CD4-positive, alpha-beta T cell treated with Interleukin-15 for 4 hours (primary cell): Measurements from ENCODE around the gene UNC5C.
A peak's percentile ranks its signal among the peaks of the same experiment; 100 is the strongest.
"Not testable (repeated sequence)": the region's sequence is repeated elsewhere in the genome, so short reads cannot be mapped to it uniquely, and the experiment has no call there.

Experiments
- DNase-seq: peaks from one replicate; pipeline ENCODE4 v3.0.0-alpha.2; 2020; ENCODE audit warnings: low spot score

The UNC5C gene

GRCh38 chr4:95178938-95179337 is 369.8 kb downstream of the UNC5C start:
- no peak for DNase-seq

- not testable (repeated sequence) for DNase-seq
Observed at GRCh38 chr4:95171377-95171776, 377.4 kb downstream of the UNC5C start.

- no peak for DNase-seq
Observed at GRCh38 chr4:95170176-95170575, 378.6 kb downstream of the UNC5C start.

- DNase-seq: no peak
Observed at GRCh38 chr4:95167805-95168204, 381.0 kb downstream of the UNC5C start.

- peak; percentile 57 for DNase-seq
Observed at GRCh38 chr4:95165926-95166524, 382.7 kb downstream of the UNC5C start.

GRCh38 chr4:95162867-95163266 is 385.9 kb downstream of the UNC5C start:
- DNase-seq: no peak

GRCh38 chr4:95161781-95162469 is 386.8 kb downstream of the UNC5C start:
- no peak for DNase-seq

GRCh38 chr4:95159384-95159783 is 389.4 kb downstream of the UNC5C start:
- no peak for DNase-seq

GRCh38 chr4:95158626-95159025 is 390.1 kb downstream of the UNC5C start:
- DNase-seq: no peak

- DNase-seq: no peak
Observed at GRCh38 chr4:95158045-95158444, 390.7 kb downstream of the UNC5C start.

GRCh38 chr4:95157596-95157995 is 391.2 kb downstream of the UNC5C start:
- DNase-seq: no peak

- no peak for DNase-seq
Observed at GRCh38 chr4:95156452-95156765, 392.4 kb downstream of the UNC5C start.

GRCh38 chr4:95155759-95156451 is 392.9 kb downstream of the UNC5C start:
- peak; percentile 45 for DNase-seq

- DNase-seq: no peak
Observed at GRCh38 chr4:95153182-95153581, 395.6 kb downstream of the UNC5C start.

GRCh38 chr4:95151255-95151654 is 397.5 kb downstream of the UNC5C start:
- DNase-seq: no peak

- DNase-seq: no peak
Observed at GRCh38 chr4:95142932-95143331, 405.8 kb downstream of the UNC5C start.

- DNase-seq: no peak
Observed at GRCh38 chr4:95141361-95141760, 407.4 kb downstream of the UNC5C start.

GRCh38 chr4:95139424-95139823 is 409.3 kb downstream of the UNC5C start:
- not testable (repeated sequence) for DNase-seq

GRCh38 chr4:95134016-95134415 is 414.8 kb downstream of the UNC5C start:
- not testable (repeated sequence) for DNase-seq

- DNase-seq: no peak
Observed at GRCh38 chr4:95129821-95130311, 418.9 kb downstream of the UNC5C start.

- no peak for DNase-seq
Observed at GRCh38 chr4:95129031-95129430, 419.7 kb downstream of the UNC5C start.

- DNase-seq: no peak
Observed at GRCh38 chr4:95124906-95125504, 423.8 kb downstream of the UNC5C start.

- no peak for DNase-seq
Observed at GRCh38 chr4:95122001-95122400, 426.8 kb downstream of the UNC5C start.
